GM12891 (cell line): ENCODE data around the gene CTRB2.

ENCODE experiments used
- PAX5 ChIP-seq: IDR thresholded peaks from 2 replicates; pipeline ENCODE4 v1.6.1; 2011; ENCODE audit warnings: low read length, moderate library complexity, mild to moderate bottlenecking; ENCODE audit not compliant: insufficient read depth, severe bottlenecking
- POLR2A ChIP-seq: IDR thresholded peaks from 2 replicates; pipeline ENCODE4 v1.6.1; 2011; ENCODE audit warnings: low read depth, low read length, control low read depth
- POLR2AphosphoS5 ChIP-seq: IDR thresholded peaks from 2 replicates; pipeline ENCODE4 v1.6.1; 2011; ENCODE audit warnings: low read depth, low read length, control low read depth
- POU2F2 ChIP-seq: IDR thresholded peaks from 2 replicates; pipeline ENCODE4 v1.6.1; 2011; ENCODE audit warnings: low read depth, mild to moderate bottlenecking, control low read depth, low read length, moderate library complexity
- SPI1 ChIP-seq: IDR thresholded peaks from 2 replicates; pipeline ENCODE4 v1.6.1; 2011; ENCODE audit warnings: low read depth, low read length, control low read depth
- TAF1 ChIP-seq: IDR thresholded peaks from 2 replicates; pipeline ENCODE4 v1.6.1; 2011; ENCODE audit warnings: low read depth, low read length, control low read depth

DNA sequence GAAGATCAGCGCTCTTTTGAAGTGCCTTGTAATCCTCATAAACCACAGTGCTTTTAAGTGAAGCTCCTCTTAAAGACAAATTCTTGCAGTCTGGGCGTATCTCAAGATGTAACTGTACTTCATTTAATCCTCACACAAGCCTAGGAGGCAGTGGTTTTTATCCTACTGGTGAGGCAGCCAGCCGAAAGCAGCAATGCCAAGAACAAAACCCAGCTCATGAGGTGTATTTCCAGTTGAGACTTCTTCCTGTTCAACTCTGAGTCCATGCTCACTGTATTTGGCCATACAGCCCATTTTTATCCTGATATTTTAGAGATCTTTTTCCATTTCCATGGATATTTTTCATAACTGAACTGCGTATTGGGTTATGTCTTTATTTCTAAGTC is 13.7 kb downstream of the CTRB2 start:
- TF ChIP-seq POLR2A (no peak), TAF1 (no peak), POLR2AphosphoS5 (no peak), PAX5 (no peak), SPI1 (no peak), POU2F2 (no peak)
